LoVo (cell line): ENCODE data around the gene ARHGEF25.
"Not testable (repeated sequence)": the region's sequence is repeated elsewhere in the genome, so short reads cannot be mapped to it uniquely, and the experiment has no call there.

ENCODE experiments used
- DNase-seq: peaks from one replicate; pipeline ENCODE4 v3.0.0-alpha.2; 2016; ENCODE audit warnings: low spot score

The ARHGEF25 gene

DNA sequence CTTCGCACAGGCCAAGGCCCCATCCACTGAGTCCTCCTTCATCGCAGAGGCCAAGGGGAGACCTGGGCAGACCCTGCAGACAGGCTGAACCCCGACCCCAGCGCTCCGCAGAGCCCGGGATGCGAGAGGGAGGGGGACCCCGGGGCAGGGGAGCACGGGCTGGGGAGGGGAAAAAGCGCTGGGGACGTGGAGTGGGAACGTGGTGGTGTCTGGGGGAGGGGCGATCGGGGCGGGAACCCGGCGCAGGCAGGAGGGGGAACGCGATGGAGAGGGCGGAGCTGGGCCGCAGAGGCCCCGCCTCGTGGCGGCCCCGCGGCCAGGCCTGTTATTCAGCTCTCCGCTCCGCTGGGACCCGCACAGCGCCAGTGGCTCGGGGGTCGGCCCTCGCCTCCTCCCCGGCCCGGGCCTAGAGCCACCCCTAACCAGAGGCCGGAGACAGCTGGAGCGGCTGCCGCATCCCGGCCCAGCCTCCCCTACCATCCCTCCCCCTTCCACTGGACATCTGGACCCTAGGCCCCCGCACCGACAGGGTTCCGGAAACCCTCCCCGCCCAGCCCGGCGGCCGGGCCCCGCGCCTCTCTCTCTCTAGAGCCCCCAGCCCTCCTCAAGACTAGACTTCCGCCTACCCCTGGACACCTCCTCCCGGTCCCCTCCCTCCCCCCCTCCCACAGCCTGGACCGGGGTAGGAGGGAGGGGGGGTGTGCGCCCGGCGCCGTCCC lies at the start of gene ARHGEF25:
ARHGEF25 (plus strand) TSS at position 328 of the 719 bp plus-strand sequence. CDS start 460 bp downstream, outside the sequence.
- peak; percentile 50 for DNase-seq

DNA sequence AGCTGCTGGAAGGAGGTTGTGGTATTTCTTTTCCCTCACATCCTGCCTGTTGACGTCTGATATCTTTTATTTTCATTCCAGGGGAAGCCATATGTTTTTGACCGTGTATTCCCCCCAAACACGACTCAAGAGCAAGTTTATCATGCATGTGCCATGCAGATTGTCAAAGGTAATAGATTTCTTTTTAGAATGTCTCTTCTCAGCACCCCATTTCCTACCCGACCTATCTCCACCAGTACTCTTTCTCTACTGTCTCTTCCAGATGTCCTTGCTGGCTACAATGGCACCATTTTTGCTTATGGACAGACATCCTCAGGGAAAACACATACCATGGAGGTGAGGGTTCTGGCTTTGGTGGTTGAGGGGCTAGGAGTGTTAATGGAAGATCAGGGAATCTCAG lies 47.9 kb upstream of the ARHGEF25 start:
- DNase-seq: no peak

DNA sequence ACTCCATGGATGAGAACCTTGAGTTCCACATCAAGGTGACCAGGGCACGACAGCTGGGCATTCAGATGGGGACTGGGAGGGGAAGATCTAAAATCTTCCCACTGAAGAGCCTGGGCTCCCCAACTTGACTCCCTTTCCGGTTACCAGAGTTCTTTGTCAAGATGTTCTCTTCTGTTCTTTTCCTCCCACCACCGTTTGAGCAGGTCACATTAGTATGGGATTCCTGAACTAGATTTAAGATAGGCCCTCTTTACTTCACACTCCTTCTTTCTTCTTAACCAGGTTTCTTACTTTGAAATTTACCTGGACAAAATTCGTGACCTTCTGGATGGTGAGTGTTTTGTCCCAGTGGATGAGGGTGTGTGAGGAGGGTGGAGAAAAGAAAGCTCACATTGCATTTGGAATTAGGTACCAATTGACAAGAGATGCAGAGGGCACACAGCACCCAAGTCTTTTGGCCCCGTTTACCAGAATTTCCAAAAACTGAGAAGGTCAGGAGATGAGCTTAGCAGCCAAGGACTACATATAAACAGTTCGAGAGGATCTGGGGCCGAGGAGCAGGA lies 47.0 kb upstream of the ARHGEF25 start:
- no peak for DNase-seq

DNA sequence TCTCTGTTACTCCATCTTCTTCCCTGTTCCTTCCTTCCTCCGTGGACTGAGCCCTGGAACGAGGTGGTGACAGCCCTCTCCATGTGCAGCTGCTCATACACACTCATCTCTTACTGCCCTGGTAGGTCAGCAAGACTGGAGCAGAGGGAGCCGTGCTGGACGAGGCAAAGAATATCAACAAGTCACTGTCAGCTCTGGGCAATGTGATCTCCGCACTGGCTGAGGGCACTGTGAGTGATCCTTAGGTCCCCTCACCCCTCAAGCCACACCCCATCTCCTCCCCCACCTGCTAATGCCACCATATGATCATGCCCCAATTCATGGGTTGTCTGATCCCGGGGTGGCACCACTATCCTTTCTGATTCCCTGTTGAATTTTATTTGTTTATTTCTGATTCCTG lies 42.4 kb upstream of the ARHGEF25 start:
- no peak for DNase-seq

DNA sequence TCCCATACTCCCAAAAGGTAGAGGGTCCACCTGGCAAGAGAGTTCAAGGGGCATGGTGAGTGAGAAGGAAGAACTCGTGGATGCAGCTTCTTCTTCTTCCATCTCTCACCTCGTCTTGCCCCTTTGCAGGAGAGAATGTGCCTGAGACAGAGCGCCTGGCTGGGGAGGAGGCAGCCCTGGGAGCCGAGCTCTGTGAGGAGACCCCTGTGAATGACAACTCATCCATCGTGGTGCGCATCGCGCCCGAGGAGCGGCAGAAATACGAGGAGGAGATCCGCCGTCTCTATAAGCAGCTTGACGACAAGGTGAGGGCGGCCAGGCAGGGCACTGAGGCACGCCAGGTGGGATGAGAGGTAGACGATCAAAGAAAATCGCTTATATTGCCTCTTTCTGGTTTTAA lies 41.4 kb upstream of the ARHGEF25 start:
- no peak for DNase-seq

DNA sequence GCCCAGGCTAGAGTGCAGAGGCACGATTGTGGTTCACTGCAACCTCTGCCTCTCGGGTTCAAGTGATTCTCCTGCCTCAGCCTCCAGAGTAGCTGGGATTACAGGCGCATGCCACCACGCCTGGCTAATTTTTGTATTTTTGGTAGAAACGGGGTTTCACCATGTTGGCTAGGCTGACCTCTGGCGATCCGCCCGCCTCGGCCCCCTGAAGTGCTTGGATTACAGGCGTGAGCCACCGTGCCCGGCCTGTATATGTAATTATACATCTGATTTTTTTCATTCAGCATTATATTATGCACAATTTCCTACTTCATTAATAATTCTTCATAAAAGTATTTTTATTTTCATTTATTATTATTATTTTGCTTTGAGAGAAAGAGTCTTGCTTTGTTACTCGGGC lies 40.8 kb upstream of the ARHGEF25 start:
- DNase-seq: not testable (repeated sequence)

DNA sequence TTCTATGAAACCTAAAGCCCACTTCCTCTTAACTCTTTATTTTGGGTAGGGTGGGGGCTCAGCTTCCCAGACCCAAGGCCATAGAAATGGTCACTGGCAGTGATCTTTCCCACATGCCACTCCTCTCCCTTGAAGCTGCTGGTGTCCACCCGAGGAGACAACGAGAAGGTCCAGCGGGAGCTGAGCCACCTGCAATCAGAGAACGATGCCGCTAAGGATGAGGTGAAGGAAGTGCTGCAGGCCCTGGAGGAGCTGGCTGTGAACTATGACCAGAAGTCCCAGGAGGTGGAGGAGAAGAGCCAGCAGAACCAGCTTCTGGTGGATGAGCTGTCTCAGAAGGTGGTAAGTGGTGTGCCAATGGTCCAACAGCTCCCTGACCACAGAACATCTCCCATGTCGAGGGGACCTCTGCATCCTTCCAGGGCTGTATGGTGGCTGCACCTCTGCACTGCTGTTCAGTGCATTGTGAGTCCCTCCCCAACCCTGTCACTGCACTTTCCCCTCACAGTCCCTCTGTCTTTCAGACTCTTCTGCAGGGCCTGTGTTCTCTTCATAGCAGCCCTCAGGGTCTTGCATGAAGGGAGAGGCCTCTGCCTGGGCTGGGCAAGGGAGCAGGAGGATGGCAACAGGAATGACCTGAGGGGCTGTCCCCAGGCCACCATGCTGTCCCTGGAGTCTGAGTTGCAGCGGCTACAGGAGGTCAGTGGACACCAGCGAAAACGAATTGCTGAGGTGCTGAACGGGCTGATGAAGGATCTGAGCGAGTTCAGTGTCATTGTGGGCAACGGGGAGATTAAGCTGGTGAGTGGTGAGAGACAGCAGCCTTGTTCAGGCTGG lies 39.1 kb upstream of the ARHGEF25 start:
- no peak for DNase-seq

DNA sequence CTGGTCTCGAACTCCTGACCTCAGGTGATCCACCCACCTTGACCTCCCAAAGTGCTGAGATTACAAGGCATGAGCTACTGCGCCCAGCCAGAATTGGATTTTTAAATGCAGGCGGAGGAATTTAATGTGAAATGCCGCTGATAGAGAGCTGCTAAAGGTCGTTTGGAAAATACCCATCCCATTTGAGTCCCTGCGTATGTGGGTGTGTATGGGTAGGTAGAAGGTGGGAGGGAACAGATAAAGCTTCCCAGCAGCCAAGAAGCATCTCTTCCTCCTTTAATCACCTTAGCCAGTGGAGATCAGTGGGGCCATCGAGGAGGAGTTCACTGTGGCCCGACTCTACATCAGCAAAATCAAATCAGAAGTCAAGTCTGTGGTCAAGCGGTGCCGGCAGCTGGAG lies 36.4 kb upstream of the ARHGEF25 start:
- DNase-seq: no peak

DNA sequence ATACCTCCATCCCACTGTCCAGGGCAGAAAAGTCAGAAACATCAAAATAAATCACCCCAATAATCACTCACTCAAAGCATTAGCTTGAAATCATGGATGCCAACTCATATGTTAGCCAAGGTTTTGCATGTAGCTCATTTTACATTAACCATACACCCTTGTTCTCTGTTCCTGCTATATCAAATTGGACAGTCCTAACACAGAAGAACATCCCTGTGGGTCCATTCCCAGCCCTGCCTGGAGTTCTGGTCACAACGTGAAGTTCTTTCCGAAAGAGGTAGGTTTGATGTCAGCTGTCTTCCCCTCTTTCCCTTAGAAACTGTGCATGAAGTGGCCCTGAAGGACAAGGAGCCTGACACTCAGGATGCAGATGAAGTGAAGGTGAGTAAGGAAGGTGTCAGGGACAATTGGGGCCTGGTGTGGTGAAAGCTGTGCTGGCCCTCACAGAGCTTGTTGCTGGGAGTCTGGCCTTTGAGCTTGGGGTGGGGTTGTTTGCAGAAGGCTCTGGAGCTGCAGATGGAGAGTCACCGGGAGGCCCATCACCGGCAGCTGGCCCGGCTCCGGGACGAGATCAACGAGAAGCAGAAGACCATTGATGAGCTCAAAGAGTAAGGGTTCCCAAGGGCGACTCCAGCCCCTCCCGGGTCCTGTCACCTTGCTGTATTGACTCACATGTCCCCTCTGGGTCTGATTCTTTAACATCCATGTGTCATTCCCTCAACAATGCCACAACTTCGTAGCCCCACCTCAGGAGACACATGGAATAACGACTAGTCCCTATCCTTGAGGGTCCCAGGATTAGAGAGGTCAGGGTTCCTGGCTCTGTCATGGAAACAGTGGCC lies 35.2 kb upstream of the ARHGEF25 start:
- DNase-seq: no peak

DNA sequence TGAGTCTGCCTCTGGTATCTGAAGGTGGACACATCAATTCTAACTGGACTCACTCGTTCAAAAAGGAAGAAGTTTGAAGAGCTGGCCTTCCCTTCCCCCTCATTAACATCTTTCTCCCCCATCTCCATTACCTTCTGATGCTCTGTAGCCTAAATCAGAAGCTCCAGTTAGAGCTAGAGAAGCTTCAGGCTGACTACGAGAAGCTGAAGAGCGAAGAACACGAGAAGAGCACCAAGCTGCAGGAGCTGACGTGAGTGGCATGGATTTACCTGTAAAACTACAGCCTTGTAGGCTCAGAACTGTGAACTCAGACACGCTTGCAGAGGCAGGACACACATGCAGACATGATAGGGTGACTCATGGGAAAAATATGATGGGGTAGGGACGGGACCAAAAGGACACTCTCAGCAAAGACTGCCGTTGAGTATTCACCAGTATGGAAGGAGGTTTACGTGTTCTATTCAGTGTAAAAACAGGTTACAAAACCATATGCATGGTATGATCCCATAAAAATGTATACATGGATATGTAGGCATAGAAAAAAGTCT lies 34.5 kb upstream of the ARHGEF25 start:
- no peak for DNase-seq

DNA sequence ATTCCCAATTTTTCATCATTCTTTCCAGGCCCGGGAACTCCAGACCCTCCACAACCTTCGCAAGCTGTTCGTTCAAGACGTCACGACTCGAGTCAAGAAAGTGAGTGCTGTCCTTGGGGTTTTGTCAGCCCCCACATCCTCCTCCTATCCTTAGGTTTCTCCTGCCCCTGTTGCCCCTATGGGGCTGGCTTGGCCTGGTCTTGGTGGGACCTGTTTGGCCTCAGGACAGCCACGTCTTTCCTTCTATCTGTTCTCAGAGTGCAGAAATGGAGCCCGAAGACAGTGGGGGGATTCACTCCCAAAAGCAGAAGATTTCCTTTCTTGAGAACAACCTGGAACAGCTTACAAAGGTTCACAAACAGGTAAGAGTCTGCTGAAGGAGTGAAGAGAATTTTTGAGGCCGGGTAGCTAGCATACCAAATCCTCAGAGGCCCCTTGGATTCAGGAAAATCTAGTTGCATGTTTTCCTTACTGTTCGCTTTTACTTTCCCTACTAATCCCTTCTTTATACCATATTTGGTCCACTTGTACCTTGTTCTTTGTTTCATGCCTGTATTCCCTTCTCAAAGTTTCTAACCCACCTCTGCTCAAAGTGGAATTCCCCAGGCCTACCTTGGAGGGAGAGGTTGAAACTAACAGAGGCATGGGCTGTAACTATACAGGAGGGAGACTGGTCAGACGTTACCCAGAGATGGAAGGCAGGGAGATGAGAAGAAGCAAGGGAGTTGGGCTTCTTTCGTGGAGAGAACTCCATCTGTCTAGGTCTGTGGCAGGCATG lies 33.1 kb upstream of the ARHGEF25 start:
- no peak for DNase-seq

DNA sequence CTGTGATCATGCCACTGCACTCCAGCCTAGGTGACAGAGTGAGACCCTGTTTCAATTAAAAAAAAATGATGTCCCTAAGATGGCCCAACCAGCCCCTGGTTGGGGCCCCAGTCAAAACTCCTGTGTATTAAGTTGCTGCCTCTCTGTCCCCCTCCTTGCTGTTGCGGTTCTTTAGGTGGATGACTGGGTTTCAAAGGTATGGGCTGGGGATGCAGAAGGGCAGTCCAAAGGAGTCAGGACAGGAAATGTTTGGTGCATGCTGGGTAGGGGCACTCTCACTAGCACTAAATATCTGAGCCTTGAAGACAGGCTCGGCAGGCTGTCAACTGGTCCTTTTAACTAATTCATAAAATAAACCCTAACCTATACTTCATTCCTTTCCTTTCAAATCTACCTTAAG lies 32.2 kb upstream of the ARHGEF25 start:
- no peak for DNase-seq

DNA sequence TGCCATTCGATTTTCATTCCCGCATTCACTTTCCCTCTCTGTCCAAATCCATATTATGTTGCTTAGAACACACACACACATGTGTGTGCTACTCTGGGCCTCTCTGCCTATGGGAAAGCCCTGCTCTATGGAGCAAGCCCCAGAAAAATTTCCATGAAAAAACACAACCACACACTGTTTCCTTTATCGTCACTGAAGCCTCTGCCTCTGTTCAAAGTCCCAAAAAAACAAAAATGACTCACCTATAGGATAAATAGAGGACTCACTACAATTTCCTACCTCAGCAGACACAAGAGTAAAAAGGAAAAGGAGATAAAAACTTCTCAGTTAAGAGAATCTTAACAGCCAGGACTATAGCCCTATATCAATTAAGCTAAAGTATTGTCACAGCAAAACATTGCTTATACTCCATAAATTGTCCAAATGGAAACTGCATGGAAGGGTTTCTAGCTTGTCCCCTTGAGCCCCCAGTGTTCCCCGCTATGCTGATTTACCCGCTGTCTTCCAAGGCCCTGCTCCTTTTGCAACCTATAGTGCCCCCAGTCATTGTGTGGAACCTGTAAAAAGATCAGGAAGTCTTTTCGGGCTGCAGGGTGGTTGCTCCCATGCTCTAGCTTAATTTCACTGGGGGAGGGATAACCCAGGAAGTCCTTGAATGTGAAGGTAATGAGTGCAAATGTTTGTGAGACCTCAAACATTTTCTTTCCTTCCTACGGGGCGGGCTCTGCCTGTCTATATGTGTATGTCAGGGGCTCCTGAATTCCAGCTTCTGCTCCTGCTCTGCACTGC lies 31.4 kb upstream of the ARHGEF25 start:
- peak; percentile 65 for DNase-seq

DNA sequence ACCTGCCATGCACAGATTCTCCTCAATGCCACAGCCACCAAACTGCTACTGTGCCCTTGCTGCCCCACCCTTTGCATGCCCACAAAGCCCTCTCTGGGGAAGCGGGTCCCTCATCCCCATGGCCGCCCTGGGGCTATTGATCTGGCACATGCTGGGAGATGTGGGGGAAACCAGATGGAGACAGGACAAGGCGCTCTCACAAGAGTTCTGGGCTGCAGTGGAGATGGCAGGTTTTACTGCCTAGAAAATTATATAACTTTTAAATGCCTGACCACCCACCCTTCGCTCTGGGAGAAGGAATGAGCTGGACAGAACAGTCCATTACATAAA lies 30.8 kb upstream of the ARHGEF25 start:
- DNase-seq: no peak

DNA sequence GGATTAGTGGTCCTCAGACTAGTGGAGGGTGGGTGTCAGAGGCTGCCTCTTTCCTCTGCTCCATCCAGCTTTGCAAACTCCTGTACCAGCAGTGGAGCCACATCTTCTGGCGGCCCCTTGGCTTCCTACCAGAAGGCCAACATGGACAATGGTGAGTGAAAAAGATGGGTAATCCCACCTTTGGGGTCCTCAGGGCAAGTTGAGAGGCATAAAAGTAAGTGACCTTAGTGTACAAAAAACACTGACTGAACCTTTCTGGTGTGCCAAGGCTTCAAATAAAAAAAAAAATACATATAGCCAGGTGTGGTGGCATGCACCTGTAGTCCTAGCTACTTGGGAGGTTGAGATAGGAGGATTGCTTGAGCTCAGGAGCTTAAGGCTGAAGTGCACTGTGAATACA lies 29.4 kb upstream of the ARHGEF25 start:
- DNase-seq: no peak

DNA sequence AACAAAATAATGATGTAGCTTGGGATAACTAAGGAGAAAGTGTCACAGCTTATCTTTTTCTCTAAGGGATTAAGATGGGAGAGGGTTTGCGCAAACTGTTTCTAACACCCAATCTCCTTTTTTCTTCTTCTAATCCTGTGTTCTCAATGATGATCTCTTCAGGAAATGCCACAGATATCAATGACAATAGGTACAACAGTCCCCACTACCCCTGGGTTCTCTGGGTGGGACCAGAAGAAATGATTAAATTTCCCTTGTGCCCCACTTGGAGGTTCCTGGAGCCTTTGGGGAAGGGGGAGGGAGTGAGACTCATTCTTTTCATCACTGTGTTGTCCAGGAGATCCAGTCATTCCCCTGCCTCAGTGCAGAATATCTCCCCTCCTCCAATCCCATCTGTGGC lies 28.8 kb upstream of the ARHGEF25 start:
- no peak for DNase-seq

DNA sequence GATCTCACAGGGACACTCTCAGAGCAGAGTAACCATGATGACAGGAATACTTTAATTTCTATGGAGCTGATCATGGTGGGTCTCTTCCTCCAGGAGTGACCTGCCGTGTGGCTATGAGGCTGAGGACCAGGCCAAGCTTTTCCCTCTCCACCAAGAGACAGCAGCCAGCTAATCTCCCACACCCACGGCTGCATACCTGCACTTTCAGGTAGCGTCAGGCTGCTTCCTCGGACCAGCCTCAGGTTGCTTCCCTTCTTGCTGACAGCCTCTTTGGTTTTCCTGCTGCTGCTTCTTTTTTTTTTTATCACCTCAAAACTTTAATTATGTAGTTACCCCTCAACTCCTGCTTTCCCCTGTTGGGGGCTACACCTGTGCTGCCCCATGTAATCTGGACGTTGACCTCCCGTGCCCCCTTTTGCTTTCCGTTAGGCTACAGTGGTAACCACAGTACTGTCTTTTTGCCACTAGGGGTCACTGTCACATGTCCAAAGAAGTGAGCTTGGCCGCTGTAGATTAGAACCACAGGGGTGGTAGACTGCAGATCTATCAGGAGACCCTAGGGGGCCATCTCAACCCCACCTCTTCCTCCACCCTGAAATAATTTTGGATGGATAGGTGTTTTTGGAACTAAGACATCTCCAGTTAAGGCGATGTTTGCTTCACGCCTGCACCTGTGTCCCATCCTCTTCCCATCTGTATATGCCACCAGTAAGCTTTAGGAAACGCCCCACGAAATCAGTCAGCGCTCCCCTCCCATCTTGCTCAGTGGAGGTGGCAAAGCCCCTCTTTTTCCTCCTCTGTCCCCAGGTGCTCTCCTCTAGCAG lies 28.0 kb upstream of the ARHGEF25 start:
- DNase-seq: peak; percentile 84

DNA sequence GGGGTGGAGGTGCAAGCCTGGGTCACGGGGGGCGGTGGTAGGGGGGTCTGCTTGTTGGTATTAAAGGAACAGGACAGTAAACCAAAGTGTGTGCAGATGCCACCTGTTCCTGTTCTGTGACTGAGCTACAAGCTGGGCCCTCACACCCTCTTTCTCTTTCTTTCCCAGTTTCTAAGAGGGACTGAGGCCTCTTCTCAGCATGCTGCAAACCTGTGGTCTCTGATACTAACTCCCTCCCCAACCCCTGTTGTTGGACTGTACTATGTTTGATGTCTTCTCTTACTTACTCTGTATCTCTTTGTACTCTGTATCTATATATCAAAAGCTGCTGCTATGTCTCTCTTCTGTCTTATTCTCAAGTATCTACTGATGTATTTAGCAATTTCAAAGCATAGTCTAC lies 27.2 kb upstream of the ARHGEF25 start:
- no peak for DNase-seq

DNA sequence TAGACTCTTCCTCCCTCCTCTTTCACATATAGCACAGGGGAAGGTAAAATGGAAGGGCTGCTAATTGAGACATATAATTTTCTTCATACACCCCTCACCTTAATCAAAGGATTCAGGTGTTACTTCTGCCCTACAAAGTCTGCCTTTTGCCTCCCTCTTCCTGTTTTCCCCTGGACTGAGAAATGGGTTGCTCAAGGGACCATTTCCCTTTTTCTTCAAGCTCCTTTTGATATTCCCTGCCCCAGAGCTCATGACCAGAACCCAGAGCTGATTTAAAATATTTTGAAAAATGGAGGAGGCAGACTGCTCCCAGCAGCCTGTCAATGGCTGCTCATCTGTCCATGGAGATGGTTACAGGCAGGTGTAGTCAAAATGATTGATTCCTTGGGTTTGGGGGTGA lies 26.5 kb upstream of the ARHGEF25 start:
- DNase-seq: no peak

DNA sequence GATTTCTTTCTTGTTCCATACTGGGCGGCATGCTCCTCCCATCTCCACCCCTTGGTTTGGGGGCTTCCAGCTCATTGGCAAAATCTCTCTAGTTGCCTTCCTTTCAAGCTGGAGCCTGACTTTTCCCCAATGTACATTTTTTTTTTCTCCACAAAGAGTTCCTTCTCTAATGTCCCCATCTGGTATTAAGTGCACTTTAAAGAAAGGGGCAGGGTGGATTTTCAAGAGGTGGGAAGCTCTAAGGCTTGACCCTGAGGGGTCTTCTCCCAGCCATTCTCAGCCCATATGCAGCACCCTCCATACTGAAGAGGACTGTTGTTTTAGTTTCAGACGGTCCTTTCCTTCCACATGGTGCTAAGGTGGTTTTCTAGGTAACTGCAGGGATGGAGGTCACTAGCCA lies 26.1 kb upstream of the ARHGEF25 start:
- DNase-seq: no peak
